Esophagus squamous epithelium (tissue), 5 donors: ENCODE results near the gene LRRC74A. TPM values are rescaled to one million over a fixed set of nuclear protein-coding genes. Genes with fewer than 3 reads are reported as not detected.

Experiments
- DNase-seq: peaks from one replicate; lab custom pipeline; 2025; lab: John Stamatoyannopoulos, UW
- H3K27ac ChIP-seq, 4 donors: fragments of 200-600 bp; sonication (generic); one replicate each; pipeline ENCODE4 v1.5.1; 2016 to 2019; ENCODE audit warnings: mild to moderate bottlenecking in 1 of 4
- H3K27me3 ChIP-seq, 4 donors: fragments of 200-600 bp; sonication (generic); 1 replicate in 3 of 4; 2 replicates in 1 of 4; pipeline versions ENCODE4 v1.5.1 to v1.6.0; 2017 to 2021; ENCODE audit warnings: antibody characterized with exemption in 1 of 4
- H3K36me3 ChIP-seq, 3 donors: fragments of 200-600 bp; sonication (generic); one replicate each; pipeline ENCODE4 v1.5.1; 2016 to 2019
- H3K4me1 ChIP-seq, 3 donors: fragments of 200-600 bp; sonication (generic); one replicate each; pipeline ENCODE4 v1.5.1; 2017 to 2019
- H3K4me3 ChIP-seq, 4 donors: fragments of 200-600 bp; sonication (generic); 1 replicate in 3 of 4; 2 replicates in 1 of 4; pipeline ENCODE4 v1.5.1; 2016 to 2019; ENCODE audit warnings: mild to moderate bottlenecking in 2 of 4, moderate library complexity in 1 of 4
- H3K9me3 ChIP-seq, 3 donors: fragments of 200-600 bp; sonication (generic); one replicate each; pipeline ENCODE4 v1.5.1; 2016 to 2019
- POLR2A ChIP-seq, 4 donors: fragments of 450-650 bp; IDR thresholded peaks; one replicate each; pipeline ENCODE4 v1.6.1; 2017; ENCODE audit warnings: antibody characterized with exemption in 4 of 4, mild to moderate bottlenecking in 4 of 4, moderate library complexity in 3 of 4
- WGBS, 2 donors: methylation state at CpG; one replicate each; pipeline ENCODE4 v1.1.5; 2018; 5-methylcytosine and 5-hydroxymethylcytosine counted together
- intact Hi-C: fragments of 100-400 bp; cut with DNase I; formaldehyde crosslinking; loops from one replicate; pipeline ENCODE4 v1.15.0; 2022
- total RNA-seq, 4 donors: library from RNA; depleted of rRNA; stranded (reverse); fragments of >200 nt; gene quantifications; one replicate each; pipeline ENCODE4 v1.1.0, GENCODE V29; 2016
- TF ChIP-seq, protein P1 (sequence below), 6 experiments: fragments of 450-650 bp in 4 of 6; fragments of 200-600 bp in 2 of 6; sonication (generic) in 2 of 6; IDR thresholded peaks; one replicate each; pipeline ENCODE4 v1.5.1; 2016 to 2019; ENCODE audit warnings: antibody characterized with exemption in 6 of 6, mild to moderate bottlenecking in 4 of 6, moderate library complexity in 4 of 6
- donor health status: DM: yes; HTN: yes; CAD: no.

LRRC74A gene
- total RNA-seq, 4 donors from 2014 or later, result not detected

DNA sequence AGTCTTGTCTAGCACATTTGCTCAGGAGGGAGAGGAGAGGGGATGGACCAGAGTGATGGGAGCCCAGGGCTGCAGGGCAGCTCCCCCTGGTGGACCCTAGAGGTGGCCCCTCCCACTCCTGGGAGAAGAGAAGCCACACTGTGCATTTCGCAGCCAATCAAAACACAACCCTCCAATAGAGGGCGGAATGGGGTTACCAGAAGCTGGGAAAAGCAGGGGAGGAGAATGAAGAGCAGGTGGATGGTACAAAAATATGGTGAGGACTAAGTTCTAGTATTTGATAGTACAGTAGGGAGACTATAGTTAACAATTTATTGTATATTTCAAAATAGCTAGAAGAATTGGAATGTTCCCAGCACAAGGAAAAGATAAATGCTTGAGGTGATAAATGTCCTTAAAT is 41.3 kb upstream of the LRRC74A start:
- intact Hi-C loops, result loop anchor here (10.0 kb wide), 1 partner anchor 70 kb away; no protein-coding TSS in a partner anchor
- no peak overlapping the region for H3K27ac ChIP-seq

DNA sequence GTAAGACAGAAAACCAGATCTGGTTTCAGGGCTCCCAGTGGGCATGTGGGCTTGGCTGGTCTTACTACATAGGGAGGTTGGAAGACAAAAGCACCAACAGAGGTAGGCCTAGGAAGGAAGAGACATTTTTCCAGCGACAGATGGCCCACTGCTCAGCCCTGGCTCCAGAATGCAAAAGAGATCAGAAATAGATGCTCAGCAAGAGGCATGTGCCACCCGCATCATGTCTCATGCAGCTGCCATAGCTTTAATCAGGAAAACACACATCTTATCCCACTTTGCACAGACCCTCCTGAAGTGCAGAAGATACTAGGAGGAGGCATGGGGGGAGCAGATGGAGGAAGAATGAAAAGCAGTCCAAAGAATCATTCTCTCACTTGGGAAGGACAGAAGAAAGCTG is 39.6 kb upstream of the LRRC74A start:
- no peak overlapping the region for H3K27ac ChIP-seq
- TF ChIP-seq POLR2A (IDR thresholded peaks at IDR 0.05), result no peak
- TF ChIP-seq, protein P1, sequence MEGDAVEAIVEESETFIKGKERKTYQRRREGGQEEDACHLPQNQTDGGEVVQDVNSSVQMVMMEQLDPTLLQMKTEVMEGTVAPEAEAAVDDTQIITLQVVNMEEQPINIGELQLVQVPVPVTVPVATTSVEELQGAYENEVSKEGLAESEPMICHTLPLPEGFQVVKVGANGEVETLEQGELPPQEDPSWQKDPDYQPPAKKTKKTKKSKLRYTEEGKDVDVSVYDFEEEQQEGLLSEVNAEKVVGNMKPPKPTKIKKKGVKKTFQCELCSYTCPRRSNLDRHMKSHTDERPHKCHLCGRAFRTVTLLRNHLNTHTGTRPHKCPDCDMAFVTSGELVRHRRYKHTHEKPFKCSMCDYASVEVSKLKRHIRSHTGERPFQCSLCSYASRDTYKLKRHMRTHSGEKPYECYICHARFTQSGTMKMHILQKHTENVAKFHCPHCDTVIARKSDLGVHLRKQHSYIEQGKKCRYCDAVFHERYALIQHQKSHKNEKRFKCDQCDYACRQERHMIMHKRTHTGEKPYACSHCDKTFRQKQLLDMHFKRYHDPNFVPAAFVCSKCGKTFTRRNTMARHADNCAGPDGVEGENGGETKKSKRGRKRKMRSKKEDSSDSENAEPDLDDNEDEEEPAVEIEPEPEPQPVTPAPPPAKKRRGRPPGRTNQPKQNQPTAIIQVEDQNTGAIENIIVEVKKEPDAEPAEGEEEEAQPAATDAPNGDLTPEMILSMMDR (IDR thresholded peaks at IDR 0.05), result no peak
- peaks cover 0 to 16% (median 9%) of the 10 kb centered on the region in 3 donors for H3K4me1 ChIP-seq
- no peaks in the 10 kb centered on the region for H3K9me3 ChIP-seq
- H3K27me3 ChIP-seq, result no peaks in the 10 kb centered on the region
- intact Hi-C loops, result loop anchor here (10.0 kb wide), 1 partner anchor 72 kb away; no protein-coding TSS in a partner anchor
- H3K4me3 ChIP-seq, result no peak overlapping the region
- WGBS, 2 donors, result 95% methylated on average over 2 of the region's 2 CpGs; no CpG with 5 or more reads in 1 of the 2 donors
- peaks cover 0 to 89% (median 17%) of the 10 kb centered on the region in 3 donors for H3K36me3 ChIP-seq
- DNase-seq, result no peak

More for the DNA sequence above, 41.3 kb upstream of the LRRC74A start:
- DNase-seq, result no peak
- TF ChIP-seq, protein P1 (IDR thresholded peaks at IDR 0.05), result peak in 5 of 6 experiments; percentile 56 to 79 (median 62)
- no peak for TF ChIP-seq POLR2A (IDR thresholded peaks at IDR 0.05)
- H3K4me1 ChIP-seq, result peaks cover 4 to 29% (median 10%) of the 10 kb centered on the region in 3 donors
- no peaks in the 10 kb centered on the region for H3K9me3 ChIP-seq
- WGBS, 2 donors, result 41 to 47% methylated on average over 2 of the region's 2 CpGs
- no peak overlapping the region for H3K4me3 ChIP-seq
- H3K27me3 ChIP-seq, result no peaks in the 10 kb centered on the region
- peaks cover 0 to 83% (median 10%) of the 10 kb centered on the region in 3 donors for H3K36me3 ChIP-seq

DNA sequence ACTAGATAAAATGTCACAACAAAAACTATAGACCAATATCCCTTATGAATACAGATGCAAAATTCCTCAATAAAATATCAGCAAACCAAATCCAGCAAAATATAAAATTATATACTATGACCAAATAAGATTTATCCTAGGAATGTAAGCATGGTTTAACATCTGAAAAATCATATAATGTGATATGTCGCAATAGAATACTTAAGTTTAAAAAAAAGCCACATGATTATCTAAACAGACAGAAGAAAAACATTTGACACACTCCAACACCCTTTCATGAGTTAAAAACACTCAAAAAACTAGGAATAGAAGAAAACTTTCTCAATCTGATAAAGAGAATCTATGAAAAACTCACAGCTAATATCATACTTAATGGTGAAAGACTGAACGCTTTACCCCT is 33.8 kb upstream of the LRRC74A start:
- H3K4me3 ChIP-seq, result no peak overlapping the region
- WGBS, 2 donors, result 93 to 98% methylated on average over 2 of the region's 2 CpGs
- H3K27me3 ChIP-seq, result no peaks in the 10 kb centered on the region
- no peak for DNase-seq
- no peaks in the 10 kb centered on the region for H3K9me3 ChIP-seq
- no peak for TF ChIP-seq POLR2A (IDR thresholded peaks at IDR 0.05)
- TF ChIP-seq, protein P1 (IDR thresholded peaks at IDR 0.05), result no peak
- peaks cover 0 to 70% (median 11%) of the 10 kb centered on the region in 3 donors for H3K36me3 ChIP-seq
- H3K4me1 ChIP-seq, result no peaks in the 10 kb centered on the region
- intact Hi-C loops, result no loop called here
- H3K27ac ChIP-seq, result no peak overlapping the region

DNA sequence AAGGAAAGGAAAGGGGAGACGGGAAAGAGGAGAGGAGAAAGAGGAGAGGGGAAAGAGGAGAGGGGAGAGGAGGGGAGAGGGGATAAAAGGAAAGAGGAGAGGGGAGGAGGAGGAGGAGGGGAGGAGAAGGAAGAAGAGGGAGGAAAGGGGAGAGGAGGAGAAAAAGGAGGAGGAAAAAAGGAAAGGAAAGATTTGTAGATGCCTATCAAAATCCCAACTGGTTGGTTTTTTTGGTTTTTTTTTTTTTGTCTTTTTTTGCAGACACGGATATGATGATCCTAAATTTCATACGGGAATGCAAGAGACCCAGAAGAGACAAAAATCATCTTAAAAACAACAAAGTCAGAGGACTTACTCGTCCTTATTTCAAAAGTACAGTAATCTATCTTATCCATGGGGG is 32.9 kb upstream of the LRRC74A start:
- no peaks in the 10 kb centered on the region for H3K4me1 ChIP-seq
- intact Hi-C loops, result no loop called here
- H3K27ac ChIP-seq, result no peak overlapping the region
- no peak overlapping the region for H3K4me3 ChIP-seq
- no peak for DNase-seq
- H3K36me3 ChIP-seq, result peaks cover 0 to 70% (median 11%) of the 10 kb centered on the region in 3 donors
- TF ChIP-seq, protein P1 (IDR thresholded peaks at IDR 0.05), result no peak
- TF ChIP-seq POLR2A (IDR thresholded peaks at IDR 0.05), result no peak
- 88% methylated on average over 4 of the region's 4 CpGs for WGBS, 2 donors
- no peaks in the 10 kb centered on the region for H3K27me3 ChIP-seq
- no peaks in the 10 kb centered on the region for H3K9me3 ChIP-seq

DNA sequence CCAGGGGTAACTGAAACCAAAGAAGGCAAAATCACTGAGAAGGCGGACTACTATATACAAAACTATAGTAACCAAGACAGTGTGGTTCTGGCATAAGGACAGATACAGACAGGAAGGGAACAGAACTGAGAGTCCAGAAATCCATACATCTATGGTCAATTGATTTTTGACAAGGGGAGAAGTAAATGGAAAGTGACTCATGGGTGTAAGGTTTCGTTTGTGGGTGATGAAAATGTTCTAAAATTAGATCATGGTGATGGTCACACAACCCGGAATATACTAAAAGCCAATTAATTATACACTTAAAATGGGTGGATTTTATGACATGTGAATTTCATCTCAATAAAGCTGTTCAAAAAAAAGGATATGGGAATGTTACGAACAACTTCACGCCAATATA is 32.3 kb upstream of the LRRC74A start:
- H3K4me1 ChIP-seq, result no peaks in the 10 kb centered on the region
- no peaks in the 10 kb centered on the region for H3K27me3 ChIP-seq
- DNase-seq, result no peak
- peaks cover 0 to 70% (median 11%) of the 10 kb centered on the region in 3 donors for H3K36me3 ChIP-seq
- WGBS, 2 donors, result 83 to 84% methylated on average over 5 of the region's 5 CpGs
- H3K4me3 ChIP-seq, result no peak overlapping the region
- intact Hi-C loops, result no loop called here
- H3K27ac ChIP-seq, result no peak overlapping the region
- TF ChIP-seq, protein P1 (IDR thresholded peaks at IDR 0.05), result no peak
- TF ChIP-seq POLR2A (IDR thresholded peaks at IDR 0.05), result no peak
- H3K9me3 ChIP-seq, result no peaks in the 10 kb centered on the region
